HCT116 (cell line): ENCODE data around the gene LMBRD2. TPM values are rescaled to one million over a fixed set of nuclear protein-coding genes. Genes with fewer than 3 reads are reported as not detected.

Experiments used
- ATAC-seq: fragments of 200-7000 bp; cut with Tn5 transposase; 2 replicates; pipeline ENCODE4 v1.9.1; 2020; ENCODE audit warnings: mild to moderate bottlenecking, moderate library complexity
- BruUV-seq: library from RNA; stranded (reverse); fragments of 400-500 nt; replicated peaks from 2 replicates; lab custom pipeline; 2021; lab: Mats Ljungman, UMichigan
- CTCF ChIA-PET: fragments of 300-600 bp; sonication (Branson Sonifier 250); formaldehyde crosslinking; loops from one replicate; lab custom pipeline; 2021; ENCODE audit warnings: antibody characterized with exemption; lab: Charles Lee
- POLR2A ChIA-PET: fragments of 300-600, 350-600 bp; sonication (Branson Sonifier 250); formaldehyde crosslinking; loops from one replicate; lab custom pipeline; 2021; ENCODE audit warnings: antibody characterized with exemption; lab: Charles Lee
- RAD21 ChIA-PET, 2 experiments: fragments of 300-600 bp; sonication (Branson Sonifier 250); formaldehyde crosslinking; loops; one replicate each; lab custom pipeline; 2023; ENCODE audit warnings: low total read pairs in 2 of 2; ENCODE audit not compliant: uncharacterized antibody in 2 of 2, unreplicated experiment in 2 of 2, low non-redundant PET in 1 of 2; lab: Charles Lee
- DNase-seq: peaks from one replicate; pipeline ENCODE4 v3.0.0-alpha.2; 2010; ENCODE audit warnings: low read depth, low spot score
- H2AFZ ChIP-seq: fragments of 200-600 bp; shearing (Covaris generic), sonication (generic); 2 replicates; pipeline ENCODE4 v1.6.1; 2017; ENCODE audit warnings: low read depth, mixed run types, mixed read lengths, antibody characterized with exemption, low read length; ENCODE audit not compliant: poor library complexity, severe bottlenecking
- H3K27ac ChIP-seq: 2 replicates; pipeline ENCODE4 v1.5.1; 2012; ENCODE audit warnings: low read depth, low read length
- H3K27me3 ChIP-seq: fragments of 200-600 bp; sonication (generic); 2 replicates; pipeline ENCODE4 v1.6.1; 2016; ENCODE audit warnings: mixed run types, low read length, mixed read lengths; ENCODE audit not compliant: insufficient read depth
- H3K36me3 ChIP-seq, 2 experiments: fragments of 200-500 bp in 1 of 2; fragments of 200-600 bp in 1 of 2; sonication (Bioruptor generic) in 1 of 2; sonication (generic) in 1 of 2; 2 replicates each; pipeline versions ENCODE4 v1.5.1 to v1.6.1; 2014 to 2016; ENCODE audit warnings: low read length in 2 of 2, inconsistent platforms in 1 of 2, mixed read lengths in 1 of 2, mixed run types in 1 of 2; ENCODE audit not compliant: insufficient read depth in 2 of 2, control insufficient read depth in 1 of 2
- H3K4me1 ChIP-seq, 2 experiments: fragments of 200-600 bp in 1 of 2; sonication (generic) in 1 of 2; 2 replicates each; pipeline versions ENCODE4 v1.5.1 to v1.6.1; 2012 to 2017; ENCODE audit warnings: low read length in 2 of 2, inconsistent platforms in 1 of 2, mild to moderate bottlenecking in 1 of 2, mixed read lengths in 1 of 2, mixed run types in 1 of 2, moderate library complexity in 1 of 2; ENCODE audit not compliant: insufficient read depth in 2 of 2, control insufficient read depth in 1 of 2
- H3K4me2 ChIP-seq: fragments of 200-600 bp; sonication (generic); 2 replicates; pipeline ENCODE4 v1.6.1; 2017; ENCODE audit warnings: mixed run types, low read length, mixed read lengths
- H3K4me3 ChIP-seq, 2 experiments: fragments of 200-600 bp in 1 of 2; sonication (generic) in 1 of 2; replicated peaks in 1 of 2; 2 replicates each; pipeline ENCODE4 v1.5.1; 2011 to 2016; ENCODE audit warnings: low read length in 2 of 2, control low read depth in 1 of 2, low read depth in 1 of 2, mild to moderate bottlenecking in 1 of 2, mixed read lengths in 1 of 2, mixed run types in 1 of 2
- H3K79me2 ChIP-seq: fragments of 200-600 bp; sonication (generic); 2 replicates; pipeline ENCODE4 v1.6.1; 2017; ENCODE audit warnings: mild to moderate bottlenecking, mixed run types, low read length, moderate library complexity, mixed read lengths; ENCODE audit not compliant: insufficient read depth
- H3K9ac ChIP-seq: fragments of 200-600 bp; sonication (generic); 2 replicates; pipeline ENCODE4 v1.6.1; 2016; ENCODE audit warnings: low read length, mixed read lengths
- H3K9me2 ChIP-seq: fragments of 200-600 bp; sonication (generic), shearing (Covaris generic); 2 replicates; pipeline ENCODE4 v1.6.1; 2017; ENCODE audit warnings: mixed run types, mild to moderate bottlenecking, moderate library complexity; ENCODE audit not compliant: insufficient read depth
- H3K9me3 ChIP-seq, 2 experiments: fragments of 200-500 bp in 1 of 2; fragments of 200-600 bp in 1 of 2; sonication (Bioruptor generic) in 1 of 2; sonication (generic) in 1 of 2; 2 replicates each; pipeline ENCODE4 v1.6.1; 2014 to 2017; ENCODE audit warnings: low read length in 2 of 2, mixed read lengths in 2 of 2, inconsistent platforms in 1 of 2, low read depth in 1 of 2, mild to moderate bottlenecking in 1 of 2, mixed run types in 1 of 2, moderate library complexity in 1 of 2; ENCODE audit not compliant: control insufficient read depth in 1 of 2, insufficient read depth in 1 of 2
- H4K20me1 ChIP-seq: fragments of 200-600 bp; sonication (generic), shearing (Covaris generic); 2 replicates; pipeline ENCODE4 v1.6.1; 2017; ENCODE audit warnings: mixed run types, mild to moderate bottlenecking, moderate library complexity; ENCODE audit not compliant: insufficient read depth
- ATF3 ChIP-seq: IDR thresholded peaks from 2 replicates; pipeline ENCODE4 v1.6.1; 2012
- CBX3 ChIP-seq: IDR thresholded peaks from 2 replicates; pipeline ENCODE4 v1.6.1; 2012; ENCODE audit warnings: low read depth
- CTCF ChIP-seq, 3 experiments: fragments of 200-600 bp in 1 of 3; sonication (generic) in 1 of 3; IDR thresholded peaks in 2 of 3; conservative IDR thresholded peaks in 1 of 3; 2 replicates each; pipeline ENCODE4 v1.5.1; 2012 to 2017; ENCODE audit warnings: low read depth in 2 of 3, low read length in 2 of 3, antibody characterized with exemption in 1 of 3, borderline replicate concordance in 1 of 3, control low read depth in 1 of 3, mild to moderate bottlenecking in 1 of 3, mixed read lengths in 1 of 3, mixed run types in 1 of 3, moderate library complexity in 1 of 3; ENCODE audit not compliant: insufficient read depth in 1 of 3
- EGR1 ChIP-seq: IDR thresholded peaks from 2 replicates; pipeline ENCODE4 v1.6.1; 2012; ENCODE audit warnings: low read depth
- ELF1 ChIP-seq: IDR thresholded peaks from 2 replicates; pipeline ENCODE4 v1.6.1; 2012; ENCODE audit warnings: low read depth, borderline replicate concordance
- EZH2 ChIP-seq: fragments of 200-600 bp; sonication (generic); IDR thresholded peaks from 2 replicates; pipeline ENCODE4 v1.6.1; 2017; ENCODE audit warnings: antibody characterized with exemption, mixed run types
- FOSL1 ChIP-seq: IDR thresholded peaks from 2 replicates; pipeline ENCODE4 v1.6.1; 2012; ENCODE audit warnings: low read depth
- JUND ChIP-seq: IDR thresholded peaks from 2 replicates; pipeline ENCODE4 v1.6.1; 2012
- MAX ChIP-seq: IDR thresholded peaks from 2 replicates; pipeline ENCODE4 v1.6.1; 2012
- POLR2A ChIP-seq: IDR thresholded peaks from 2 replicates; pipeline ENCODE4 v1.7.0; 2011; ENCODE audit warnings: borderline replicate concordance; ENCODE audit not compliant: insufficient read depth, insufficient read length; ENCODE audit errors: extremely low read depth
- RAD21 ChIP-seq: IDR thresholded peaks from 2 replicates; pipeline ENCODE4 v1.6.1; 2012; ENCODE audit warnings: low read depth, mild to moderate bottlenecking
- SP1 ChIP-seq: IDR thresholded peaks from 2 replicates; pipeline ENCODE4 v1.6.1; 2012; ENCODE audit warnings: low read depth
- SRF ChIP-seq: IDR thresholded peaks from 2 replicates; pipeline ENCODE4 v1.6.1; 2012; ENCODE audit warnings: low read depth
- ZBTB33 ChIP-seq: IDR thresholded peaks from 2 replicates; pipeline ENCODE4 v1.6.1; 2011; ENCODE audit warnings: mild to moderate bottlenecking, low read length, moderate library complexity; ENCODE audit not compliant: insufficient replicate concordance; ENCODE audit errors: extremely low read depth
- intact Hi-C: fragments of 100-400 bp; cut with micrococcal nuclease; formaldehyde crosslinking; loops from 2 replicates; pipeline ENCODE4 v1.10.0; 2022
- total RNA-seq: library from RNA; stranded (reverse); gene quantifications from one replicate; pipeline ENCODE4 v1.2.1, GENCODE V29; 2021; ENCODE audit not compliant: unreplicated experiment

LMBRD2 gene
- total RNA-seq, 1 experiment from 2014 or later: 1.1 TPM

GRCh38 chr5:36179950-36180349 is 28.3 kb upstream of the LMBRD2 start:
- H3K36me3 ChIP-seq: peaks cover 11 to 18% of the 10 kb centered on the region in 2 experiments; a peak in 2 of 4 replicates
- no peak overlapping the region for H3K4me2 ChIP-seq
- no peak overlapping the region for H3K4me3 ChIP-seq
- CTCF ChIA-PET: interaction anchor here (0.8 kb wide), 1 partner anchor 8 kb away, joined by 3 read pairs; no protein-coding TSS in a partner anchor
- no peaks in the 10 kb centered on the region for H3K4me1 ChIP-seq
- TF ChIP-seq RAD21: no peak
- no peak for TF ChIP-seq FOSL1
- no peak for TF ChIP-seq MAX
- TF ChIP-seq ATF3: no peak
- TF ChIP-seq SRF: no peak
- TF ChIP-seq EZH2: no peak
- TF ChIP-seq JUND: no peak
- no peak for TF ChIP-seq POLR2A
- no peak for TF ChIP-seq ELF1
- TF ChIP-seq CTCF (IDR thresholded peaks at IDR 0.05 in 2 of 3, conservative IDR thresholded peaks at IDR 0.05 in 1 of 3; ENCODE audit: borderline replicate concordance in 1 of 3, insufficient read depth in 1 of 3, low read depth in 2 of 3, low read length in 2 of 3): no peak
- TF ChIP-seq EGR1: no peak
- no peak for TF ChIP-seq ZBTB33
- no peak for TF ChIP-seq SP1
- TF ChIP-seq CBX3: no peak
- H3K79me2 ChIP-seq: no peaks in the 10 kb centered on the region
- H2AFZ ChIP-seq: no peak overlapping the region
- BruUV-seq: no TSS peak
- no peaks in the 10 kb centered on the region for H3K9me3 ChIP-seq
- ATAC-seq: no peak
- POLR2A ChIA-PET: no interaction called here
- RAD21 ChIA-PET: no interaction called here
- H4K20me1 ChIP-seq: no peaks in the 10 kb centered on the region
- no peak for DNase-seq
- H3K9me2 ChIP-seq: no peaks in the 10 kb centered on the region
- no peak overlapping the region for H3K27ac ChIP-seq
- intact Hi-C loops: loop anchor here (2.0 kb wide), 1 partner anchor 517 kb away; no protein-coding TSS in a partner anchor
- no peaks in the 10 kb centered on the region for H3K27me3 ChIP-seq
- no peak overlapping the region for H3K9ac ChIP-seq
